ENCODE measurements around the gene PCSK4. TPM values are rescaled to one million over a fixed set of nuclear protein-coding genes. Genes with fewer than 3 reads are reported as not detected.

PCSK4 gene
- total RNA-seq, 4 donors from 2014 or later = 1.3 to 4.9 (median 2.2) TPM

DNA sequence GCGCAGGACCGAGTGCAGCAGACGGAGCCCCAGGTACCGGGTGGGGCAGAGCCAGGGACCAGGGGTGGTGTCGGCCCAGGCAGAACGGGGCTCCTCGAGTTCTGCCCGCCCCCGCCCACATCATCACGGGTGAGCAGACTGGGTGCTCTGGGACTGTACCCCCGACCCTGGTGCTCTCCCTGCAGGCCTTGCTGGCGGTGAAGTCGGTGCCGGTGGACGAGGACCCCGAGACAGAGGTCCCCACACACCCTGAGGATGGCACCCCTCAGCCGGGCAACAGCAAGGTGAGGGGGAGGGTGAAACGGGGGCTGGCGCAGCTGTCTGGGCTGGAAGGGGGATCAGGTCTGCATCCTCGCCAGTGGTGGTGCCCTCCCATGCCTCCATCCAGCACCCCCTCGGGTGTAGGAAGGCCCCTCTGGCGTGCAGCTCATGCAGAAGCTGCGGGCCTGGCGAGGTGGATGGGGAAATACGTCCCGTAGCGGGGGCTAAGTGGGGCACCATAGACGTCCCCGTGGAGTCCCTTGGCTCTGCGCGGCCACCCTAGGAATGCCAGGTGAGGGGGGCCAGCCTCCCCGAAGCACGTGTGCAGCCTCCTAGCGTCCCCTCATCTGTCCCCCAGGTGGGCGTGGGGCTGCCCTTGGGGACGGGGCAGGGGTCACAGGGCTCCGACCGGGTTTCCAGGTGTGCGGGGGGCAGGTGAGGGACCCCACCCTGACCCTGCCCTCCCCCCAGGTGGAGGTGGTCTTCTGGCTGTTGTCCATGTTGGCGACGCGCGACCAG lies 33.8 kb downstream of the PCSK4 start:
- Histone ChIP-seq H3K36me3 (peaks cover 0 to 17% (median 0%) of the 10 kb centered on the region in 3 donors), H3K4me3 (no peak overlapping the region), H3K27me3 (peaks cover 3 to 67% of the 10 kb centered on the region in 2 donors), H3K4me1 (peaks cover 0 to 55% (median 28%) of the 10 kb centered on the region in 4 donors), H3K27ac (no peak overlapping the region), H3K9me3 (no peaks in the 10 kb centered on the region)
- WGBS, 2 donors = 48 to 54% methylated on average over 14 to 23 of the region's 43 CpGs
- TF ChIP-seq, protein P1, sequence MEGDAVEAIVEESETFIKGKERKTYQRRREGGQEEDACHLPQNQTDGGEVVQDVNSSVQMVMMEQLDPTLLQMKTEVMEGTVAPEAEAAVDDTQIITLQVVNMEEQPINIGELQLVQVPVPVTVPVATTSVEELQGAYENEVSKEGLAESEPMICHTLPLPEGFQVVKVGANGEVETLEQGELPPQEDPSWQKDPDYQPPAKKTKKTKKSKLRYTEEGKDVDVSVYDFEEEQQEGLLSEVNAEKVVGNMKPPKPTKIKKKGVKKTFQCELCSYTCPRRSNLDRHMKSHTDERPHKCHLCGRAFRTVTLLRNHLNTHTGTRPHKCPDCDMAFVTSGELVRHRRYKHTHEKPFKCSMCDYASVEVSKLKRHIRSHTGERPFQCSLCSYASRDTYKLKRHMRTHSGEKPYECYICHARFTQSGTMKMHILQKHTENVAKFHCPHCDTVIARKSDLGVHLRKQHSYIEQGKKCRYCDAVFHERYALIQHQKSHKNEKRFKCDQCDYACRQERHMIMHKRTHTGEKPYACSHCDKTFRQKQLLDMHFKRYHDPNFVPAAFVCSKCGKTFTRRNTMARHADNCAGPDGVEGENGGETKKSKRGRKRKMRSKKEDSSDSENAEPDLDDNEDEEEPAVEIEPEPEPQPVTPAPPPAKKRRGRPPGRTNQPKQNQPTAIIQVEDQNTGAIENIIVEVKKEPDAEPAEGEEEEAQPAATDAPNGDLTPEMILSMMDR (IDR thresholded peaks at IDR 0.05) = no peak
- no peak for TF ChIP-seq EP300 (IDR thresholded peaks at IDR 0.05)
- no peak for TF ChIP-seq POLR2A (IDR thresholded peaks at IDR 0.05)
- DNase-seq (ENCODE audit: low spot score in 2 of 2) = no peak

DNA sequence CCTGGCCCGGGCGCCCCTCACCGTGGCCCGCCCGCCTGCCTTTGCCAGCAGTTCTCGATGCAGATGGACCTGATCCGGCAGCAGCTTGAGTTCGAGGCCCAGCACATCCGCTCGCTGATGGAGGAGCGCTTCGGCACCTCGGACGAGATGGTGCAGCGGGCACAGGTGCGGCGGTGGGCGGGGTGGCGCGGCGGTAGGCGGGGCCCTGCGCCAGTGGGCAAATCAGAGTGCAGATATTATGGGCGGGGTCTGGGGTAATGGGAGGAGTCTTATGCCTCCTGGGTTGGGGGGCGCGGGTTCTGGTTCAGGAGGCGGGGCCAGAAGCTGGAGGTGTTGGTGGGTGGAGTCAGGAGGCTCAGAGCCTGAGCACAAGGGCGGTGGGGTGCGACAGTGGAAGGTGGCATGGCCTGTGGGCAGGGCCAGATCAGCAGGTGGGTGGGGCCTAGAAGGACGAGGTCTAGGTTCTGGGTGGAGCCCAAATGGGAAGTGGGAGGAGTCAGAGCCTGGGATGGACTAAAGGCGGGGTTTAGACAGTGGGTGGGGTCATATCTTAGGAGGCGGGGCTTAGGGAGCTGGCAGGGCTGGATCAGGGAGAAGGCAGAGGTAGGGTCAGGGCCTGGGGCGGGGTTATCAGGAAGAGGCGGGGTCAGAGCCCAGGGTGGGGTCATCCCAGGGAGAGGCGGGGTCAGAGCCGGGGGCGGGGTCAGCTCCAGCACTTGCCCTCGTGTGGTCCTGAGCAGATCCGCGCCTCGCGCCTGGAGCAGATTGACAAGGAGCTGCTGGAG lies 34.6 kb downstream of the PCSK4 start:
- Histone ChIP-seq H3K4me1 (peaks cover 0 to 58% (median 28%) of the 10 kb centered on the region in 4 donors), H3K27ac (no peak overlapping the region), H3K27me3 (peaks cover 3 to 74% of the 10 kb centered on the region in 2 donors), H3K9me3 (no peaks in the 10 kb centered on the region), H3K36me3 (peaks cover 0 to 9% (median 0%) of the 10 kb centered on the region in 3 donors), H3K4me3 (no peak overlapping the region)
- no peak for DNase-seq (ENCODE audit: low spot score in 2 of 2)
- TF ChIP-seq POLR2A (IDR thresholded peaks at IDR 0.05) = no peak
- TF ChIP-seq EP300 (IDR thresholded peaks at IDR 0.05) = no peak
- TF ChIP-seq, protein P1 (IDR thresholded peaks at IDR 0.05) = no peak
- 12 to 34% methylated on average over 18 to 38 of the region's 42 CpGs for WGBS, 2 donors

DNA sequence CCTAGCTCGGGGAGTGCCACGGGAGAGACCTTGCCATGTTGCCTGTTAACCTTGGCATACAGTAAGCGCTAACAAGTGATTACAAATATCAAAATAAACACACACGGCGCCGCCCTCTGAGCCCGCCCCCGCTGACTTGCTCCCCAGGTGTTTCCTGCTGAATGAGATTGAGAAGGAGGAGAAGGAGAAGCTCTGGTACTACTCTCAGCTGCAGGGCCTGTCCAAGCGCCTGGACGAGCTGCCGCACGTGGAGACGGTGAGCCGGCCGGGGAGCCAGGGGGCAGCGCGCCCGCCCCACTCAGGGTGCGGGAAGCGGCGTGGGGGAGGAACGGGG lies 35.2 kb downstream of the PCSK4 start:
- H3K4me1 ChIP-seq = peaks cover 0 to 63% (median 28%) of the 10 kb centered on the region in 4 donors
- no peaks in the 10 kb centered on the region for H3K9me3 ChIP-seq
- 13 to 21% methylated on average over 18 to 19 of the region's 22 CpGs for WGBS, 2 donors
- peaks cover 0 to 4% (median 0%) of the 10 kb centered on the region in 3 donors for H3K36me3 ChIP-seq
- H3K4me3 ChIP-seq = no peak overlapping the region
- no peak for DNase-seq (ENCODE audit: low spot score in 2 of 2)
- H3K27me3 ChIP-seq = peaks cover 3 to 80% of the 10 kb centered on the region in 2 donors
- no peak overlapping the region for H3K27ac ChIP-seq
- no peak for TF ChIP-seq EP300 (IDR thresholded peaks at IDR 0.05)

DNA sequence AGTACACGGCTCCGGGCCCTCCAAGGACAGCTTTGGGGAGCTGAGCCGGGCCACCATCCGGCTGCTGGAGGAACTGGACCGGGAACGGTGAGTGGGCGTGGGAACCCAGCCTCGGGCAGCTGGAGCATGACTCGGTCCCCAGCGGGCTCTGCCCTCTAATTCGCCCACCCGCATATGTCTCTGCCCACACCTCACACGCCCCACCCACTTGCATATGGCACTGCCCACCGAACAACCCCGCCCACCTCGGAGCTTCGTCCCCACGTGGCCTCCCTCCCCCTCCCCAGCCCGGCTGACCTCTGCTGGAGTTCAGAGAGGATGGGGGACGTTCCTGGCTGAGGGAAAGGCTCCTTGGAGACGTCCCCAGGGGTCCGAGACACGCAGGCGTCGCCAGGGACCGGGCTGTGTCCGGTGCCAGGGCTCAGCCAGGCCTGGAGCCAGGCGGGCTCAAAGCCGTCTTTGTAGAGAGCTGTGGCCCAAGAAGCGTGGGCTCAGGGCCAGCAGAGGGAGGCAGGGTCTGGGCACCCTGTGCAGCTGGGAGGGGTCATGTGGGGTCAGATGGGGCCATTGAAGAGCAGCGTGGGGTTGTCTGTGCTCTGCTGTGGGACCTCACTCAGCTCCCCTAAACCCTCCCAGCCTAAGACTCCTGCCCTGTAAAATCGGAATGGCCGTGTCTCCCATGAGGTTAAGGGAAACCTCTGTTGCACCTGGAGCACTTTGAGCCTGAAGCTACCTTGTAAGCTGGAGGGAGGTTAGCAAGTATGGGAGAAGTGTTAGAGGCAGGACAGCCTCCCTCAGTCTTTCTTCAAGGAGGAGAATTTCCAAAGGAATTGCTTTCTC lies 36.4 kb downstream of the PCSK4 start:
- Histone ChIP-seq H3K4me3 (peak overlapping the region in 3 of 4 donors; percentile 3 to 39 (median 17)), H3K27ac (peak overlapping the region in 3 of 4 donors; percentile 64 to 84 (median 72)), H3K27me3 (peaks cover 3 to 92% of the 10 kb centered on the region in 2 donors), H3K9me3 (no peaks in the 10 kb centered on the region), H3K36me3 (no peaks in the 10 kb centered on the region), H3K4me1 (peaks cover 0 to 68% (median 28%) of the 10 kb centered on the region in 4 donors)
- TF ChIP-seq EP300 (IDR thresholded peaks at IDR 0.05) (peak; percentile 50 to 65), POLR2A (IDR thresholded peaks at IDR 0.05) (peak in 1 of 2 donors; percentile 9)
- TF ChIP-seq, protein P1 (IDR thresholded peaks at IDR 0.05) = peak in 3 of 5 experiments; percentile 19 to 47 (median 46)
- DNase-seq (ENCODE audit: low spot score in 2 of 2) = peak; percentile 20 to 36
- WGBS, 2 donors = 9 to 28% methylated on average over 25 to 31 of the region's 33 CpGs

Measured in tibial nerve (tissue), 4 donors.